Osteoblast (primary cell): ENCODE data around the gene FOXO3. TPM values are rescaled to one million over a fixed set of nuclear protein-coding genes. Genes with fewer than 3 reads are reported as not detected.

Source experiments
- DNase-seq: peaks from one replicate; pipeline ENCODE4 v3.0.0; 2011; ENCODE audit warnings: low spot score, mixed read lengths; ENCODE audit not compliant: insufficient read length; ENCODE audit errors: missing footprints
- H2AFZ ChIP-seq: 2 replicates; pipeline ENCODE4 v1.6.0; 2011; ENCODE audit warnings: mild to moderate bottlenecking, low read length
- H3K27ac ChIP-seq: 2 replicates; pipeline ENCODE4 v1.5.1; 2011; ENCODE audit warnings: mild to moderate bottlenecking, low read depth, low read length, moderate library complexity
- H3K27me3 ChIP-seq: 2 replicates; pipeline ENCODE4 v1.6.0; 2012; ENCODE audit warnings: mild to moderate bottlenecking, control low read depth, inconsistent platforms, low read length, moderate library complexity; ENCODE audit not compliant: insufficient read depth
- H3K36me3 ChIP-seq: 2 replicates; pipeline ENCODE4 v1.5.1; 2011; ENCODE audit warnings: mild to moderate bottlenecking, low read length, control low read depth, moderate library complexity; ENCODE audit not compliant: insufficient read depth
- H3K4me1 ChIP-seq: 2 replicates; pipeline ENCODE4 v1.5.1; 2011; ENCODE audit warnings: mild to moderate bottlenecking, low read length, control low read depth, moderate library complexity; ENCODE audit not compliant: insufficient read depth
- H3K4me2 ChIP-seq: 2 replicates; pipeline ENCODE4 v1.6.0; 2011; ENCODE audit warnings: mild to moderate bottlenecking, low read length; ENCODE audit not compliant: insufficient read depth
- H3K4me3 ChIP-seq: fragments of 200-600 bp; sonication (generic); 3 replicates; pipeline ENCODE4 v1.5.1; 2012; ENCODE audit warnings: mild to moderate bottlenecking, low read length, inconsistent platforms; ENCODE audit not compliant: insufficient read depth
- H3K79me2 ChIP-seq: 2 replicates; pipeline ENCODE4 v1.6.0; 2012; ENCODE audit warnings: mild to moderate bottlenecking, low read length, control low read depth, inconsistent platforms; ENCODE audit not compliant: insufficient read depth
- H3K9me3 ChIP-seq: 2 replicates; pipeline ENCODE4 v1.5.1; 2011; ENCODE audit warnings: low read depth, low read length, control low read depth
- H4K20me1 ChIP-seq: 2 replicates; pipeline ENCODE4 v1.6.0; 2012; ENCODE audit warnings: mild to moderate bottlenecking, low read length, control low read depth; ENCODE audit not compliant: insufficient read depth
- total RNA-seq: library from RNA; depleted of rRNA; stranded (reverse); fragments of >200 nt; gene quantifications from 2 replicates; pipeline ENCODE4 v1.2.3, GENCODE V29; 2012
- TF ChIP-seq, protein P1 (sequence below): IDR thresholded peaks from 2 replicates; pipeline ENCODE4 v1.5.1; 2011; ENCODE audit warnings: mild to moderate bottlenecking, low read depth, low read length, moderate library complexity; ENCODE audit errors: extremely low read depth

The FOXO3 gene
- total RNA-seq, 1 donor, result 53.2 TPM

- Histone ChIP-seq H3K27ac (no peak overlapping the region), H3K79me2 (no peaks in the 10 kb centered on the region), H3K27me3 (no peaks in the 10 kb centered on the region), H2AFZ (no peak overlapping the region), H3K36me3 (no peaks in the 10 kb centered on the region), H4K20me1 (peaks cover 3% of the 10 kb centered on the region), H3K4me1 (peaks cover 28% of the 10 kb centered on the region), H3K9me3 (no peaks in the 10 kb centered on the region), H3K4me2 (peak overlapping the region; percentile 58), H3K4me3 (no peak overlapping the region)
- TF ChIP-seq, protein P1, sequence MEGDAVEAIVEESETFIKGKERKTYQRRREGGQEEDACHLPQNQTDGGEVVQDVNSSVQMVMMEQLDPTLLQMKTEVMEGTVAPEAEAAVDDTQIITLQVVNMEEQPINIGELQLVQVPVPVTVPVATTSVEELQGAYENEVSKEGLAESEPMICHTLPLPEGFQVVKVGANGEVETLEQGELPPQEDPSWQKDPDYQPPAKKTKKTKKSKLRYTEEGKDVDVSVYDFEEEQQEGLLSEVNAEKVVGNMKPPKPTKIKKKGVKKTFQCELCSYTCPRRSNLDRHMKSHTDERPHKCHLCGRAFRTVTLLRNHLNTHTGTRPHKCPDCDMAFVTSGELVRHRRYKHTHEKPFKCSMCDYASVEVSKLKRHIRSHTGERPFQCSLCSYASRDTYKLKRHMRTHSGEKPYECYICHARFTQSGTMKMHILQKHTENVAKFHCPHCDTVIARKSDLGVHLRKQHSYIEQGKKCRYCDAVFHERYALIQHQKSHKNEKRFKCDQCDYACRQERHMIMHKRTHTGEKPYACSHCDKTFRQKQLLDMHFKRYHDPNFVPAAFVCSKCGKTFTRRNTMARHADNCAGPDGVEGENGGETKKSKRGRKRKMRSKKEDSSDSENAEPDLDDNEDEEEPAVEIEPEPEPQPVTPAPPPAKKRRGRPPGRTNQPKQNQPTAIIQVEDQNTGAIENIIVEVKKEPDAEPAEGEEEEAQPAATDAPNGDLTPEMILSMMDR, result no peak
- DNase-seq, result peak; percentile 81
These were observed 153.5 kb downstream of the FOXO3 start for GRCh38 chr6:108714101-108714765.

- Histone ChIP-seq H3K79me2 (no peaks in the 10 kb centered on the region), H2AFZ (no peak overlapping the region), H3K4me3 (no peak overlapping the region), H3K9me3 (no peaks in the 10 kb centered on the region), H3K27ac (no peak overlapping the region), H3K36me3 (no peaks in the 10 kb centered on the region), H4K20me1 (peaks cover 3% of the 10 kb centered on the region), H3K4me1 (peaks cover 28% of the 10 kb centered on the region), H3K27me3 (no peaks in the 10 kb centered on the region), H3K4me2 (peak overlapping the region; percentile 58)
- TF ChIP-seq, protein P1, result peak; percentile 29
- DNase-seq, result no peak
These were observed 154.2 kb downstream of the FOXO3 start for GRCh38 chr6:108714766-108715414.

- Histone ChIP-seq H3K27me3 (no peaks in the 10 kb centered on the region), H3K4me2 (no peak overlapping the region), H3K36me3 (no peaks in the 10 kb centered on the region), H3K79me2 (no peaks in the 10 kb centered on the region), H4K20me1 (peaks cover 3% of the 10 kb centered on the region), H3K9me3 (no peaks in the 10 kb centered on the region), H3K27ac (no peak overlapping the region), H3K4me3 (no peak overlapping the region), H2AFZ (no peak overlapping the region), H3K4me1 (peaks cover 28% of the 10 kb centered on the region)
- no peak for DNase-seq
- TF ChIP-seq, protein P1, result no peak
These were observed 155.1 kb downstream of the FOXO3 start for GRCh38 chr6:108715832-108716231.
